ENCODE data around the gene SPINK6. TPM values are rescaled to one million over a fixed set of nuclear protein-coding genes. Genes with fewer than 3 reads are reported as not detected.

Gene SPINK6
- total RNA-seq, 4 donors from 2014 or later, result not detected

DNA sequence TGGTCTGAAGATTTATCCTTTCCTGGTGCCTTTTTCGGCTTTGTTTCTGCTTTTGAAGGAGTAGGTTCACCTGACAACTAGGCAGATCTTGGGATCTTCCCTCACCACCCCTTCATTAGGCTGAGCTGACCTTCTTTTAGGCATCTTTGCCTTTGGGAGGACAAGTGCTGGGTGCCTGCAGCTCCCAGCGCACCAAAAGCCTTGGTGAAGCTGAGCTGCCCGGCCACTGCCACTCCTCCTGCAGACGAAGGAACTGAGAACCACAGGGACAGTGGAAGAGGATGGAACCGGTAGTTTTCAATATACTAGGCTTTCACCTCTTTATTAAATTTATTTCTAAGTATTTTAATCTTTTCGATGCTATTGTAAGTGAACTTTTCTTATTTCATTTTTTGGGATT is 18.7 kb downstream of the SPINK6 start:
- TF ChIP-seq, protein P1, sequence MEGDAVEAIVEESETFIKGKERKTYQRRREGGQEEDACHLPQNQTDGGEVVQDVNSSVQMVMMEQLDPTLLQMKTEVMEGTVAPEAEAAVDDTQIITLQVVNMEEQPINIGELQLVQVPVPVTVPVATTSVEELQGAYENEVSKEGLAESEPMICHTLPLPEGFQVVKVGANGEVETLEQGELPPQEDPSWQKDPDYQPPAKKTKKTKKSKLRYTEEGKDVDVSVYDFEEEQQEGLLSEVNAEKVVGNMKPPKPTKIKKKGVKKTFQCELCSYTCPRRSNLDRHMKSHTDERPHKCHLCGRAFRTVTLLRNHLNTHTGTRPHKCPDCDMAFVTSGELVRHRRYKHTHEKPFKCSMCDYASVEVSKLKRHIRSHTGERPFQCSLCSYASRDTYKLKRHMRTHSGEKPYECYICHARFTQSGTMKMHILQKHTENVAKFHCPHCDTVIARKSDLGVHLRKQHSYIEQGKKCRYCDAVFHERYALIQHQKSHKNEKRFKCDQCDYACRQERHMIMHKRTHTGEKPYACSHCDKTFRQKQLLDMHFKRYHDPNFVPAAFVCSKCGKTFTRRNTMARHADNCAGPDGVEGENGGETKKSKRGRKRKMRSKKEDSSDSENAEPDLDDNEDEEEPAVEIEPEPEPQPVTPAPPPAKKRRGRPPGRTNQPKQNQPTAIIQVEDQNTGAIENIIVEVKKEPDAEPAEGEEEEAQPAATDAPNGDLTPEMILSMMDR (IDR thresholded peaks at IDR 0.05), result no peak
- TF ChIP-seq POLR2A (IDR thresholded peaks at IDR 0.05), result no peak
- Histone ChIP-seq H3K4me1 (no peaks in the 10 kb centered on the region), H3K27ac (no peak overlapping the region), H3K9me3 (no peaks in the 10 kb centered on the region), H3K27me3 (no peaks in the 10 kb centered on the region), H3K4me3 (replicated peaks in 1 of 3) (no peak overlapping the region), H3K36me3 (no peaks in the 10 kb centered on the region)
- WGBS, 2 donors, result 80 to 82% methylated on average over 6 of the region's 6 CpGs
- intact Hi-C loops (cut with DNase I), result no loop called here
- no peak for DNase-seq

GRCh38 chr5:148224117-148224742 is 21.4 kb downstream of the SPINK6 start:
- TF ChIP-seq POLR2A (IDR thresholded peaks at IDR 0.05), result no peak
- TF ChIP-seq, protein P1 (IDR thresholded peaks at IDR 0.05), result no peak
- intact Hi-C loops (cut with DNase I), result no loop called here
- Histone ChIP-seq H3K4me3 (replicated peaks in 1 of 3) (no peak overlapping the region), H3K4me1 (no peaks in the 10 kb centered on the region), H3K27ac (no peak overlapping the region), H3K27me3 (no peaks in the 10 kb centered on the region), H3K36me3 (no peaks in the 10 kb centered on the region), H3K9me3 (no peaks in the 10 kb centered on the region)
- 69 to 75% methylated on average over 2 of the region's 2 CpGs for WGBS, 2 donors
- no peak for DNase-seq

DNA sequence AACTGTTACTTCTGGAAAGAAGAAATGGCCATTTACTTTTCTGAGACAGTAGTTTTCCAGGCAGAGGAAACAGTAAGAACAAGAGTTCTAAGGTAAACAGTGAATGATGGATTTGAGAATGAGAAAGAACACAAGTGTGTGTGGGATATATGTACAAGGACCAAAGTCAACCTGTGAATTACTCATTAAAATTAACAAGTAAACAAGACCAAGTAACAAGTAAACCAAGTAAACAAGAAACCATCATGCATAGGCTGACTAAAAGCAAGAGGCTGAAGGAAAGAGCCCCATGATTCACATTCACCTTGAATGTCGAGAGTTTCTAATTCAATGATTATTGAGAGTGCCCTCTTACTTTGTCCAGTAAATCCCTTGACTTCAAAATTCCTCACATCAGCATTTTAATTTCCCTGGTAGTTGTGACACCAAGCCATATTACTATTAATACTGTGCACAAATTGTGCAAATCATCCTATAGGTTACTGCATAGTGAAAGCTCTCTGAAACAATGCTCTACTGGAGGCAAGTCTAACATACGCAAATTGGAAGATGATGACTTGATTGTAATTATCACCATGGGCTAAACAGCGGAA is 25.6 kb downstream of the SPINK6 start:
- H3K4me1 ChIP-seq, result no peaks in the 10 kb centered on the region
- intact Hi-C loops (cut with DNase I), result no loop called here
- H3K27me3 ChIP-seq, result no peaks in the 10 kb centered on the region
- H3K9me3 ChIP-seq, result no peaks in the 10 kb centered on the region
- DNase-seq, result no peak
- H3K36me3 ChIP-seq, result no peaks in the 10 kb centered on the region
- H3K4me3 ChIP-seq (replicated peaks in 1 of 3), result no peak overlapping the region
- TF ChIP-seq, protein P1 (IDR thresholded peaks at IDR 0.05), result no peak
- TF ChIP-seq POLR2A (IDR thresholded peaks at IDR 0.05), result no peak
- no peak overlapping the region for H3K27ac ChIP-seq
- WGBS, 2 donors, result 89 to 93% methylated on average over 3 of the region's 3 CpGs

DNA sequence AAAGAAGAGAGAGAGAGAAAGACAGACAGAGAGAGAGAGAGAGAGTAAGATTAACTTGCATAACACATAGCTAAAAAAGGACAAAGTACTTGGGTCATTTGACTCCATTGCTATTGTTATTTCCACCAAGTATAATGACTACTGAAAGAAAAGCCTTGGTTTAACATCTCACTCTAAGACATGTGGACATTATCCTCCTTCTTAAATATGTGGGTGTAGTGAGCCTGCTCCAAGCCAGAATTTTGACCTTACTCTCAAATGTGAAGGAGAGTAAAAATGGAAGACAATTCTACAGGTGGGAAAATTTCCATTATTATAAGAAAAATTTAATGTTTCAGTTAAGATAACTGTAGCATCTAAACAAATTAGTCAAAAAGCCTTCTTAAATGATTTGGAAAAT is 27.0 kb downstream of the SPINK6 start:
- no peak overlapping the region for H3K4me3 ChIP-seq (replicated peaks in 1 of 3)
- H3K36me3 ChIP-seq, result no peaks in the 10 kb centered on the region
- H3K27me3 ChIP-seq, result no peaks in the 10 kb centered on the region
- no peak overlapping the region for H3K27ac ChIP-seq
- TF ChIP-seq POLR2A (IDR thresholded peaks at IDR 0.05), result no peak
- TF ChIP-seq, protein P1 (IDR thresholded peaks at IDR 0.05), result no peak
- DNase-seq, result no peak
- H3K9me3 ChIP-seq, result no peaks in the 10 kb centered on the region
- intact Hi-C loops (cut with DNase I), result no loop called here
- no peaks in the 10 kb centered on the region for H3K4me1 ChIP-seq

DNA sequence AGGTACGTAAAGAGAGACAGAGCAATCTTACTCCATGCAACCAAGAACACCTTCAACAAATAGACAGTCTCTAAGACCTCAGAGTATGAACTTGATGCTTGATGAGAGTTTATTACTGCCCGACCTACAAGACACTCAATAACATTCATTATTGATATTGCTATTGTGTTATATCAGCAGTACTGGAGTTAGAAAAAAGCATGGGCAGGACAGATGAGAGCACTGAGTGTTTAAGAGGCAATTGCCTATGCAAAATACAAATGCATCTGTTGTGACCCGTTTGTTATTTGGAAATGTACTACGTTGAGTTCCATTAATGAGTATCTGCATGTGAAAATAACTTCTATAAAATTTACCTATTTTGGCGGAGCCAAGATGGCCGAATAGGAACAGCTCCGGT is 27.4 kb downstream of the SPINK6 start:
- Histone ChIP-seq H3K27ac (no peak overlapping the region), H3K9me3 (no peaks in the 10 kb centered on the region), H3K36me3 (no peaks in the 10 kb centered on the region), H3K4me3 (replicated peaks in 1 of 3) (no peak overlapping the region), H3K4me1 (no peaks in the 10 kb centered on the region), H3K27me3 (no peaks in the 10 kb centered on the region)
- intact Hi-C loops (cut with DNase I), result no loop called here
- WGBS, 2 donors, result 94% methylated on average over 7 of the region's 7 CpGs
- DNase-seq, result no peak
- no peak for TF ChIP-seq POLR2A (IDR thresholded peaks at IDR 0.05)
- TF ChIP-seq, protein P1 (IDR thresholded peaks at IDR 0.05), result no peak
